ENCODE data around the gene GGT6. TPM values are rescaled to one million over a fixed set of nuclear protein-coding genes. Genes with fewer than 3 reads are reported as not detected.
A peak's percentile ranks its signal among the peaks of the same experiment; 100 is the strongest.
"Not testable (repeated sequence)": the region's sequence is repeated elsewhere in the genome, so short reads cannot be mapped to it uniquely, and the experiment has no call there.

GGT6 gene
- total RNA-seq, 4 donors from 2014 or later = not detected

- DNase-seq (ENCODE audit: extremely low spot score) = no peak
- Histone ChIP-seq H3K36me3 (peaks cover 0 to 12% (median 4%) of the 10 kb centered on the region in 4 donors), H3K9me3 (no peaks in the 10 kb centered on the region), H3K4me3 (no peak overlapping the region), H3K27me3 (peaks cover 0 to 11% (median 0%) of the 10 kb centered on the region in 4 donors), H3K27ac (replicated peaks in 1 of 4) (peak overlapping the region in 2 of 4 donors; percentile 81 to 87), H3K4me1 (peaks cover 23 to 68% (median 48%) of the 10 kb centered on the region in 4 donors)
- intact Hi-C loops (cut with DNase I) = no loop called here
- TF ChIP-seq POLR2A (IDR thresholded peaks at IDR 0.05; ENCODE audit: low read depth) (no peak), CTCF (IDR thresholded peaks at IDR 0.05) (no peak), EP300 (IDR thresholded peaks at IDR 0.05) (no peak), POLR2AphosphoS5 (IDR thresholded peaks at IDR 0.05) (no peak)
- 92% methylated on average over 5 of the region's 36 CpGs for WGBS
Observed at GRCh38 chr17:4596636-4597380, 36.4 kb upstream of the GGT6 start.

- peaks cover 0 to 12% (median 4%) of the 10 kb centered on the region in 4 donors for H3K36me3 ChIP-seq
- intact Hi-C loops (cut with DNase I); H3K9me3 ChIP-seq; H3K4me3 ChIP-seq; DNase-seq (ENCODE audit: extremely low spot score): not testable (repeated sequence)
- H3K4me1 ChIP-seq = peaks cover 23 to 73% (median 52%) of the 10 kb centered on the region in 4 donors
- WGBS = 100% methylated on average over 14 of the region's 23 CpGs
- H3K27me3 ChIP-seq = peaks cover 0 to 11% (median 0%) of the 10 kb centered on the region in 4 donors
- peak overlapping the region in 2 of 4 donors; percentile 41 to 87 for H3K27ac ChIP-seq (replicated peaks in 1 of 4)
Observed at GRCh38 chr17:4595685-4596342, 35.4 kb upstream of the GGT6 start.

GRCh38 chr17:4594931-4595684 is 34.7 kb upstream of the GGT6 start:
- intact Hi-C loops (cut with DNase I) = no loop called here
- Histone ChIP-seq H3K4me3 (no peak overlapping the region), H3K9me3 (no peaks in the 10 kb centered on the region), H3K27me3 (peaks cover 0 to 9% (median 0%) of the 10 kb centered on the region in 4 donors), H3K4me1 (peaks cover 18 to 68% (median 49%) of the 10 kb centered on the region in 4 donors), H3K27ac (replicated peaks in 1 of 4) (peak overlapping the region in 2 of 4 donors; percentile 34 to 41), H3K36me3 (peaks cover 0 to 12% (median 4%) of the 10 kb centered on the region in 4 donors)
- TF ChIP-seq POLR2A (IDR thresholded peaks at IDR 0.05; ENCODE audit: low read depth) (no peak), POLR2AphosphoS5 (IDR thresholded peaks at IDR 0.05) (no peak), CTCF (IDR thresholded peaks at IDR 0.05) (peak in 2 of 3 experiments; percentile 12 to 35)
- no peak for DNase-seq (ENCODE audit: extremely low spot score)
- 61% methylated on average over 13 of the region's 29 CpGs for WGBS

- Histone ChIP-seq H3K27me3 (peaks cover 0 to 2% (median 0%) of the 10 kb centered on the region in 4 donors), H3K27ac (replicated peaks in 1 of 4) (peak overlapping the region in 2 of 4 donors; percentile 34 to 60), H3K9me3 (no peaks in the 10 kb centered on the region), H3K4me1 (peaks cover 11 to 61% (median 42%) of the 10 kb centered on the region in 4 donors), H3K4me3 (no peak overlapping the region), H3K36me3 (peaks cover 0 to 12% (median 4%) of the 10 kb centered on the region in 4 donors)
- no peak for TF ChIP-seq POLR2AphosphoS5 (IDR thresholded peaks at IDR 0.05)
- TF ChIP-seq POLR2A (IDR thresholded peaks at IDR 0.05; ENCODE audit: low read depth) = no peak
- TF ChIP-seq EP300 (IDR thresholded peaks at IDR 0.05) = no peak
- TF ChIP-seq CTCF (IDR thresholded peaks at IDR 0.05) = no peak
- 92% methylated on average over 7 of the region's 7 CpGs for WGBS
- no peak for DNase-seq (ENCODE audit: extremely low spot score)
- intact Hi-C loops (cut with DNase I) = no loop called here
Observed at GRCh38 chr17:4594406-4594805, 34.0 kb upstream of the GGT6 start.
